ENCODE measurements around the gene PCDH9.
"Not testable (repeated sequence)": the region's sequence is repeated elsewhere in the genome, so short reads cannot be mapped to it uniquely, and the experiment has no call there.

The PCDH9 gene

DNA sequence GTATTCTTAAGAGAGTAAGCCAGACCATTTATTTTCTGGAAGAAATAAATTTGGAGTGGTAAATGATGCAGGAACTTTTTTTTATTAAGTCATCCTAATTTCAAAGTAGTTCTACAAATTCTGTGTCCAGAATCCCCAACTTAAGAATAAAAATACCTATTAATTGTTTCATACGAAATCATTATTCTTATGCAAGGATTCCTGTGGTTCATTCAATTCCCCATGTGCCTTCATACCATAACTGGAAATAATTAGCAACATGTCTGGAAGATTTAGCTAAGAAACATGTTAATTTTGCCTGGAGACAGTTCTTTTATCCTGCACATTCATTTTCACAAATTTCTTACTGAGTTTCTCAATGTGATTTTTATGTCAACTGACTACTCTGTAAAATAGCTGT, 408.6 kb downstream of the PCDH9 start:
- DNase-seq: no peak

DNA sequence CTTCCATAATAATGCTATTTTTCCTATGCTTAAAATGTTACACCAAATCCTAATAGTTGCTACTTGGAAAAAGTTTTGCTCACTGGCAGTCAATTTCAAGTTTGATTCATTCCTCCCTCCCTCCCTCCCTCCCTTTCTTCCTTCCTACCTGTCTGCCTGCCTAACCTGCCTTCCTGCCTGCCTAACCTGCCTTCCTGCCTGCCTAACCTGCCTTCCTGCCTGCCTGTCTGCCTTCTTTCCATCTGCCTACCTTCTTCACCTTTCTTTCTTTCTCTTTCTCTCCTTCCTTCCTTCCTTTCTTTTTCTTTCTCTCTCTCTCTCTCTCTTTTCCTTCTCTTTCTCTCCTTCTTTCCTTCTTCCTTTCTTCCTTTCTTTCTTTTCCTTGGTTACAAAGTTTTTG, 418.7 kb downstream of the PCDH9 start:
- DNase-seq: no peak

DNA sequence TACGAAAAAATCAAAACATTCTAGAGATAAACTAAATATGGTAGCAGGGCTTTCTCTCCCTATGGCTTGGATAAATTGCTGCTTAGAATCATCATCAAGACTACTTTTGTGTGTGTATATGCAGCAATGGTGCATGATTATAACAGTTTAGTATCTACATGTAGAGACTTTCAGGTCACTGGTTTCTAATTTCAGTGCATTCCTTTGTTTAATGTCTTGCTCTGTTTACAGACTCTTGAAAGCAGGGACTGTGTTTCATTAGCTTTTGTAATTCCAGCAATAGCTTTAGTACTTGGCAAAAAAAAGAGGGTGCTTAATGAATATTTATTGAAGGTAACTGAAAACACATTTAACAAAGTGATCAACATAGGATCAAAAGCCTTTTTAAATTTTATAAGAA, 420.7 kb downstream of the PCDH9 start:
- DNase-seq: no peak

DNA sequence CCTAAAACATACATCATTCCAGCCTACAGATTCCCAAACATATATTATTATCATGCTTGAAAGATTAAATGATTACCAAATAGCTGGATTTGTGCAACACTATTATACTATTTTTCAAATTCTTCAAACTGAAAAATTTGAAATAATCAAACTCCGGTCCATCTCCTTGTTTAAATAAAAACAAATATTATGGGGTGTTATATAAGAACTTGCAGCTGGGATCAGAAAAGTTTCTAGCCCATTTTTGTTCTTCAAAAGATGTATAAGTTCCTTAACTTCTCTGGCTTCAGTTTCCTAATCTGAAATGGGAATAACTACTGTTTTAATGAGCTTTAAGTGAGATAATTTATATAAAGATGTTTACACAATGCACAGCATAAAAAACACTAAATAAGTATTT, 422.9 kb downstream of the PCDH9 start:
- no peak for DNase-seq

DNA sequence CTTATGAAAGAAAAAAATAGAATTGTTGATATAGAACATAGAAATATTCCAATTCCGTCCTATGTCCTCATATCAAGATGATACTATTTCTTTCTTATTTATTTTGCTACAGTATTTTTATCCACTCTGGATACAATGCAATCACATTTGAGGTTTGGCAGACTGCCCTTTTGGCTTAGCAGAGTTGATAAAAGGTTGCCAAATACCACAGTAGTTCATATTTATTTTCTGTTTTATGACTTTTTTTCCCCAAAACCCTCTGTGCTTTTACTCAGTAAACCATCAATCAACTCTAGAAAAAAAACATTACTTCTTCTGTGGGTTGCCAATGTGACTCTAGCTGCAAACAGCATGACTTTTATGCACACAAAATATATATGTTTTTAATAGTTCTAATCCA, 424.5 kb downstream of the PCDH9 start:
- DNase-seq: no peak

DNA sequence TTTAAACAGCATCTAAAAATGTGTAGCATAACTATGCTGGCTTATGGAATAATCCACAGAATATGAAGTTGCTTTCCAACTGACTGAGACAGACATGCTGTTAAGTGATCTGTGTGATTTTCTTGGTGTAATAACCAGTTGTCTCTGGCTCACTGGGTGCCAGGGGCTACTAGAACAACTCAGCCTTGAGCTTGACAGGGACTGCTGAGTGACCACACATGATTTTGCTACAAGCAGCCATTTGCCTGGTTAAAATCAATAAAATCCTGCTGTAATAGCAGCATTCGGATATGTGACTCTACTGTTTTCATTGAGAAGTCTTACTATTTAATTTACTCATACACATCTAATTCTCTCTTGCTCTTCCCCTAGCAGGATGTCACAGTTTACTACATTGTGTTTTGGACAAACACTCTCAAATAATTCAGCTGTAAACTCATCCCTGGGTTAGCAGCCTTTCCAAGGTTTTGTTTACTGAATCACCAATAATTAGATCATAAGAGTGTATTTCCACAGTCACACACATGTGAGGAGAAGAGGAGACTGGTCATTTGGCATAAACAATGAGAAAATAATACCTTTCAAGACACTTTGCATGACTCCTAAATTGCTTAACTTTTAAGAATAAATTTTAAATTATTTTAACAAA, 426.2 kb downstream of the PCDH9 start:
- DNase-seq: no peak

DNA sequence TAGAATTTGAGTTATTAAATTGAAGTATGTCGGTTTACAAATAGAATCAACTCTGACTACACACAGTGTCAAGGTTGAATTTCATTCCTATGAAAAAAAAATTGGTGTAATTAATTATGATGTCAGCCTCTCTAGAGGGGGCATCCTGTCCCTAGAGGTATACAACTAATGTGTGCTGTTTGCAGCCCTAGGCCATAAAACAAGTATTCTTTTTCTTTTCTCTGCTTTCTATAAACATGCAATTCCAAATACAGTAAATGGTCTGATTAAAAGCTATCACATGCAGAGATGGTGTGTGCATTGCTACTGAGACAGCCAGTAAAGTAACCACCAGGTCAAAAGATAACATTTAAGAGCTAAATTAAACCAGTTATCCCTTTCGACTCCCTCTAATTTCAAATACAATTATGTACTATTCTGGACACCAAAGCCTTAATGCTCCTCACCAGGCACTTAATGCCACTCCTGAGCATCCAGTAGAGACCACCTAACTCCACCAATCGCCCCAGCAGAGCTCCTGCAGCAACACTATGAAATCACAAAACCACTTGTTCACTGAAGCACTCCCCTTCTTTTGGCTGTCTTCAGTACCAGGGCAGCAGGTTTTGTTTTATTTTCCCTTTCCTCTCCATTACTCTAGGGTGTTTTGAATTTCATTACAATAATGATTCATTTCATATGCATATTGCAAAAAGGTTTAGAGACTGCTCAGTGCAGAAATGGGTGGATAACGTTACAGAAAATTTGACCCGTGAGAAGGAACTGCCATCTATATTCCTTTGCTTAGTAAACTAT, 426.9 kb downstream of the PCDH9 start:
- DNase-seq: no peak

DNA sequence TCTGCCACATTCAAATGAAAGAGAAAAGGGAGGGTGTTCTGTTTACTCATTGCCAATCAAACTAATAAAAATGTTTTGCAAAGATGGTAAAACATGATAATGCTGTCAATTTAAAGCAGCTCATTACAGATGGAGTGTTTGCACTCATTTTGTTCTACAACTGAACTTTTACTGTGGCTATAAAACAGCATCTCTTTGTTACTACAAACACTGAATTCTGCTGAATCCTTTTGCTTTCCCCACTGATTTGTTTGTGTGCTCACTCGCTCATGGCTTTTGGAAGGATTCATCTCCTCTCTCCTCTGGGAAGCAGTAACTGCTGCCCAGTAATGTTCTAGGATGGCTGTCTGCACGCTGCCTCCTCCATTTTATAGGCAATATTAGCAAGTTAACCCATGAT, 434.5 kb downstream of the PCDH9 start:
- DNase-seq: no peak

DNA sequence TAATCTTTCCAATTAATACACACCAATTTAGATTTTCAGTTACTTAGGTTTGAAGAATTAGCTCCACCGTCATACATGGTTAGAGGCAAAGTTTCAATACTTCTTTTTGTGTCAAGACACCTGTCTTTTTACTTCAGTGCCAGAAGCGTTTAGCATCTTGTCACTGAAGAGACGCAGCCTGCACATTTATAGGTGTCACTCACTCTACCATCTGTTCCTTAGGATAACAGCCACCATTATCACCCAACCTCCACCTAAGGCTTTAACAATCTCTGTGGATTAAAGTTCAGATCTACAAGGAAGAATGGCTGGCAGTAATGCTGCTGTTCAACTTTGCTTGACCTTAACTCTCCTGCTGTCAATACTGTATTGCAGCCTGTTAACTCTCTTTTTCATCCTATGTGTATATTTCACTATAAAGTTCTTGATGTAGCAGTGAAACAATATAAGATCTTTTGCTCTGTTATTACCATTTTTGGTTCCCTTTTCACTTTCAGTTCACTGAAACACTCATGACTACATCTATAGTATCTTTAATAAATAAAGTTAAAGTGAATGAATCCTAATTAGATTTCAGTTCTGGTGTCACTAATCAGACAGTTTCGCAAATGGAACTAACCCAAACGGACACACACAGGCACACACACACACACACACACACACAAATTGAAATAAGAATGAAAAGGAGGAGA, 435.6 kb downstream of the PCDH9 start:
- DNase-seq: peak; percentile 90 to 97

DNA sequence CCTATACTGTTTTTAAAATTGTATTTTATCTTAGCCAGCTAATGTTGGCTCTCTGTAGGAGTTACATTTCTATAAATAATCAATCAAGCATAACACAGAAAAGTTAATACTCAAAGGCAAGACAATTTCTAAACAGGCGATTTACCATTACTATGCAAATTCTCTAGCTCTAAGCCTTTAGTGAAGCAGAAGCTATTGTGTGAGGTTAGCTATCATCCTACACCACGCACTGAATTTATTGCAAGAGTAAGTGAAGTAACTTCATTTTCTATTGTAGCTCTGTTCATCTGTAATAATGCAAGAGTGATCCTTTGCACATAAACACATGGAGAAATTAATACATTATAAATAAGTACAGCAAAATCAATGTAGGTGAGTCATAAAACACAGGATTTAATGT, 439.3 kb downstream of the PCDH9 start:
- DNase-seq: peak in 1 of 2 experiments; percentile 37

DNA sequence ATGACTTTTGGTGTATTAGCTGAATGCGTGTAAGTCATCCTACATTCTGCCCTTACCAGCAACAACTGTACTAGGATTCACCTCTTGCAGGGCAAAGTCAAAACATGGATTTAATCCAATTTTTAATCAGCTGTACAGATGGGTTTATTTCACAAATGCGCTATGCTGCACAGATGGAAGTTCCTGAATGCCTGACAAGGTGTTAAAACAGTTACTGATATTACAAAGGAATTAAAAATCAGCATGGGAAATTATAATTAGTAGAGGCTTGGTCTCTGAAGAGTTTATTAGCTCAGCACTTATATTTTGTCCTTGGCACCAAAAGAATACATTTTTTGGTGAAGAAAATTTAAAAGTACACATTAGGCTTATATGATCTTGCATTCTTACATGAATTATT, 448.9 kb downstream of the PCDH9 start:
- DNase-seq: peak; percentile 62 to 94

DNA sequence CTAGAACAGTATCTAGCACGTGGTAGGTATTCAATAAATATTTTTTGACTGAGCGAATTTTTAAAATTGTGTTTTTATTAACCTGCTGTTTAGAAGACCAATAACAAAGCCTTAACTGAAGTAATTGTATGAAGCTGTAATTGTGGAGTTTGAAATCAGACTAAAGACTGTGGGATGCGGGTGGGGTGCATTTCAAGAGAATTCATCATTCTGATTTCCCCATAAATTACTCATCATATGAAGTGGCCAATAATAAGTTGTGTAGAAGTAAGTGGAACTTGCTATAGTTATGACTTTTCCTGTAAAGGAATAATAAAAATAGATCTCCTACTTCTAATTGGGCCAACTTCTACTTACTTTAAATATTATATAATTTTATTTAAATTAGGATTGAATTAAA, 449.3 kb downstream of the PCDH9 start:
- no peak for DNase-seq

DNA sequence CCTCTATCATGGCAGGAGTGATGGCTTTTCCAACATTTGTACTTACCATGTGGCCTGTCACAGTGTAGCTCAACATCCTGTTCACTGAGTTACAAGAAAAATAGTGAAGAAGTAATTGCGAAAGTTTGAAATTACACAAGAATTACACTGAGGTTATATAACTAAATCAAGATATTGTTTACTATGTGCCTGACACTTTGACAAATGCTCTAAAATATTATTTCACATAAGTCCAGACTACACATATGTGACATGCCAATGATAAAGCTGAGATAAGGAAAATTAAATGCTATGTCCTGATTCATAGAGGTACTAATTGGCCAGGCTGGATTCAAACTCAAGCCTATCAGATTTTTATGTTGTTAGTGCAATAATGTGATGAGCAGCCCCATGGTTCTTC, 451.7 kb downstream of the PCDH9 start:
- no peak for DNase-seq

DNA sequence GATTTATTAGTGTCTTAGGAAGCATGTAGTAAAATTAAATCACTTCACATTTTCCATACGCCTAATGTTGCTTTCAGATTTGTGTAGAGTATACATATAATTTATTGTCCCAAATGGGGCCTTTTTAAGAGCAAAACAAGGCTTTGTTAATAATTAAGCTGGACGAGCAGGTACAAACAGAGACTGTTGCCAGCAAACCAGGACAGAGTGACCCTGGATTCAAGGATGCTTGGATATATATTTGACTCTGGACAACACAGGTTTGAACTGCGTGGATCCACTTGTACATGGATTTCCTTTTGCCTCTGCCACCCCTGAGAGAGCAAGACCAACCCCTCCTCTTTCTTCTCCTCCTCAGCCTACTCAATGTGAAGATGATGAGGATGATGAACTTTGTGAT, 454.9 kb downstream of the PCDH9 start:
- DNase-seq: no peak

DNA sequence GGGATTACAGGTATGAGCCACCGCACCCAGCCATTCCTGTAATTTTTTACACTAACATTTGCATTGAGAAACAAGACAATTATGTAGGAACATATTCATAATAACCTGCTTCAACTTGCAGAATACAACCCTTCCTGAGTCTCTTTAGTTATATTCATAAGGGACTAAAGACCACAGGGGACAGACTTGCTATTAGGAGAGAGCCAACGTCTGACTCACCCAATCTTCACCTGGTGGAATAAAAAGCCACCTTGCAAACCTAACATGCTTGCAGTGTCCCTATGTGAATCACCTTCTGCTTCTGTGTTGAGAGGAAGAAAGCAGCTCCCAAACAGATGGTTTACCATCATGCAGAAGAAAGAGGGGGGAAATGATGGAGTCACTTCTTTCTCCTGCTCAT, 456.1 kb downstream of the PCDH9 start:
- no peak for DNase-seq

DNA sequence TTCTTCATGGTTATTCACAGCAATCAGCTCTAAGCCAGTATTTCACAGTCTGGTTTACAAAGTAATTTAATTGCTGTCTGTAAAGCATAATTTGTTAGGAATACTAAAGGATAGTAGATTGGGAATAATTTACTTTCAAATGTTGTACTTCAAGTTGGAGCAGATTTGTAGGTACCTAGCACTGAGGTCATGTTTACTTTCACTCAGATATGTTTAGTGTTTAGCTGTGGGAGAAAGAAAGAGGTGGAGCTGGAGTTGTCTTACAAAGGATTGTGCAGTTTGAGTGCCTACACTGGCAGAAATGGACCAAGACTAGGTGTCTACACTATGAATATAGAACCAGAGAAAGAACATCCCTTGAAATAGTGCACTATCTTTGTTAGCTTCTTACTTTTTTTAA, 464.6 kb downstream of the PCDH9 start:
- DNase-seq: no peak

DNA sequence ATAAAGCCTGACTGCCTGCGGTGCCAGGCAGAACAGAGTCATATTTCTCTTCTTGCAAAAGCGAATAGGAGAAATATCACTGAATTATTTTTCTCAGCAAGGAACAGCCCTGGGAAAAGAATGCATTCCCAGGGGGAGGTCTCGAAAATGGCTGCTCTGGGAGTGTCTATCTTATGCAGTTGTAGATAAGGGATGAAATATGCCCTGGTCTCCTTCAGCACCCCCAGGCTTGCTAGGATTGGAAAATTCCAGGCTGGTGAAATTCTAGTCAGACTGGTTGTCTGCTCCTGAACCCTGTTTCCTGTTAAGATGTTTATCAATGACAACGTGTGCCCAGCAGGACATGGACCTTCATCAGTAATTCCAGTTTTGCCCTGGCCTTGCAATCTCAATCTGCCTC, 469.5 kb downstream of the PCDH9 start:
- not testable (repeated sequence) for DNase-seq

DNA sequence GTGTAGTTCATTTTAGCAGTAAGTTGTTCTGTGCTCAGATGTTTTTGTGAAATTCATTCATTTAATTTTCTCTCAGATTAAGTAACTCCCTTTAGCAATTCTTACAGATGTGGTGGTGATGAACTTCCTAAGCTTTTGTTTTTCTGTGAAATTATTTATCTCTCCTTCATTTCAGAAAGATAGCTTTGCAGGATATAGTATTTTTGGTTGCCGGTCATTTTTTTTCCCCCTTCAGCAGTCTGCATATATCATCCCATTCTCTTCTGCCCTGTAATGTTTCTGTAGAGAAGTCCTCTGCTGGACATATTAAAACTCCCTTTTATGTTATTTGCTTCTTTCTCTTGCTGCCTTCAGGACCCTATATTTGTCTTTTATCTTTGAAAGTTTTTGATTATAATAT, 470.2 kb downstream of the PCDH9 start:
- DNase-seq: no peak

DNA sequence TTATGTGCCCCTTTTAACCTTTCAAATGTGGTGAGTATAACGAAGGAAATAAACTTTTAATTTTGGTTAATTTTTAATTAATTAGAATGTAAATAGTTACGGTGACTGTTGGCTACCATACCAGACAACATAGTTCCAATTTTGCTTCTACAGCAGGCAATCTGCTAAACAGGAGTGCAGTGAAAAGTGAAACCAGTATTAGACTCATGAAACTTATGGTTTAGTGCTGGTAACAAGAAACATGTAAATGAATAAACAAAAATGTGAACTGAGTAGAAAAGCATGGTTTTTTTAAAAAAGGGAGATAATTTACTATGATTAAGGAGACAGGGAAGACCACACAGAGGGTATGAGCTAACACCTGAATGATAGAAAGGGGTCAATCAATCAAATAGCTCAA, 478.4 kb downstream of the PCDH9 start:
- DNase-seq: no peak

DNA sequence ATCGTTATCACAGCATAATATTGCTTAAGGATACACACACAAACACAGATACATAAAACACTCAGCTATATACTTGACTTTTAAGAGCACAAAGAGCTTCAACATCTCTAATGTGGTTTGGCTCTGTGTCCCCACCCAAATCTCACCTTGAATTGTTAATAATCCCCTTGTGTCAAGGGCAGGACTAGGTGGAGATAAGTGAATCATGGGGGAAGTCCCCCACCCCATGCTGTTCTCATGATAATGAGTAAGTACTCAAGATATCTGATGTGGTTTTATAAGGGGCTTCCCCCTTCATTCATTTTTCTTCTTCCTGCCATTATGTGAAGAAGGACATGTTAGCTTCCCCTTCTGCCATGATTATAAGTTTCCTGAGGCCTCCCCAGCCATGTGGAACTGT, 481.4 kb downstream of the PCDH9 start:
- DNase-seq: no peak

DNA sequence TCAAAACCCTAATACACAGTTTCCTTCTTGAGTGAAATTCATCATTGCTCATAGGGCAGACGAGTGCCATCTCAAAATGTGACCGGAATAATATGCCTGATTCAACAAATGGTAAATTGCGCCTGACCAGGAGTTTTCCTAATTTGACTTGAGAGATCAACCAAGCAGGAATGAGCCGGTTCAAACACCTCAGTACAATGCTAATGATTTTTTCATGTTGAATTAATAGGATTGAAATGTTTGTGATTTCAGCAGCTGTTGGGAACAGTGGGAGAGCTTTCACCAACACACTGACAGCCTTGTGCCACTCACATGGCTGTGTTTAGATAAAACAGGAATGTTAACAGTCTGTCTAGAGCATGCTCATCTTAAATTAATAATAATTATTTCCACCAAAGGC, 484.8 kb downstream of the PCDH9 start:
- DNase-seq: peak in 1 of 2 experiments; percentile 35

DNA sequence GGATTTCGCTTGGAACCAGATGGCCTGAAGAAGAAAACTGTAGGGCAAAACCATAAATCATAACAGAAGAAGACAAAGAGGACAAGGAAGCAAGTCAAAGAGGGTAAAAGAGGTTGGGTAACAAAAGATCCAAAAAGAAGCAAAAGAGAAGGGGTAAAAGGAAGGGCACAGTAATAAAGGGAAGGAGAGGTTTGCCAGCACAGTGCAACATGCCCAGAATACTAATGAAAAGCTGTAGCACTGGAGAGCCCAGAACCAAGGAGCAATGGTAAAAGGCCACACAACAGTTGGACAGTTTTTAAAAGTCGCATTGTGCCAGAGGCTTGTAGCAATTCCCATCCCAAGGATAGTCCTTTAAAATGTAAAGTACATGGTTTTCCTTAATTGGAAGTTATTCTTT, 506.6 kb downstream of the PCDH9 start:
- DNase-seq: no peak

DNA sequence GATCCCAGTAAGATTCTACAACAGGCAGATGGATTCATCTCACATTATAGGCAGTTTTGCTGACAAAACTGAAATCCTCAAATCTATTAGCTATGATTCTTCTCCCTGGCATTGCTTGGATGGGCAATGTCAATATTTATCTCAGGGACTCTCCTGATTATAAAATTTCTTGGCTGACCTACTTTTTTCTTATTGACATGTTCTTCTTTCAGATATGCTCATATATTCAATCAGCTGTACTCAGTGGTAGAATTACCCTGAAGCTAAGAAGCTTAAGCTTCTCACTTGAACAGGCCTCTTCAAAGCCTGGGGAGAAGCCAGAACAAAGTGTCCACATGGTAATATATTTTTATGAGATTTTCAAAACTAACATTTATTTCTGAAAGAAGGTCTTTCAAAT, 513.6 kb downstream of the PCDH9 start:
- peak in 1 of 2 experiments; percentile 22 for DNase-seq

DNA sequence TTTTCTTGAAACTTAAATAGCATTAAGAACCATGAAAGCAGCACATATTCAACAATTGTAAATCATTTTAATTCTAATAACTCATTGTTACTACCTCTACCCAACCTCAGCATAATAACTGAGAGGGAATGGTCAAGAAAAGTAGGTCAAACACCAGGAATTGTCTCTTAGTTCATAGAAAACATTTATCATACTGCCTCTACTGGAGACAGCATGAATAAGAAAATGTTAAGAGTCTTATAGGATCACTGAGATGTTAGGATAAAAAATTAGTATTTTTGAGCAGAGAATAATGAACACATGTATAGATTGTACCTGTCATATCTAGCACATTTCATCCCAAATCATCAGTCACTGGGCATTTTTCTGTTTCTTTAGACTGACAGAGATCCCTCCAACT, 515.3 kb downstream of the PCDH9 start:
- DNase-seq: no peak
